AG04449 (cell line): ENCODE data around the gene TMTC2.

ENCODE experiments used
- CTCF ChIA-PET: fragments of 350-600 bp; formaldehyde crosslinking; extraction: SDS; loops from one replicate; lab custom pipeline; 2021; ENCODE audit warnings: antibody characterized with exemption; lab: Yijun Ruan, JAX
- POLR2A ChIA-PET: fragments of 400-600, 350-600 bp; formaldehyde crosslinking; extraction: SDS; loops from one replicate; lab custom pipeline; 2020; ENCODE audit warnings: antibody characterized with exemption, inconsistent platforms; lab: Yijun Ruan, JAX
- DNase-seq: peaks from one replicate; pipeline ENCODE4 v3.0.0-alpha.2; 2010; ENCODE audit warnings: low read depth, low spot score
- H3K4me3 ChIP-seq: 2 replicates; pipeline ENCODE4 v1.5.1; 2011; ENCODE audit warnings: low read depth, mild to moderate bottlenecking, control low read depth, low read length
- TF ChIP-seq, protein P1 (sequence below): IDR thresholded peaks from one replicate; pipeline ENCODE4 v1.5.1; 2011; ENCODE audit warnings: mild to moderate bottlenecking, moderate library complexity, low read length, control low read depth, inconsistent platforms; ENCODE audit not compliant: insufficient read depth; ENCODE audit errors: missing control alignments

Gene TMTC2

GRCh38 chr12:82857276-82857675, 170.6 kb downstream of the TMTC2 start:
- no peak for DNase-seq
- TF ChIP-seq, protein P1, sequence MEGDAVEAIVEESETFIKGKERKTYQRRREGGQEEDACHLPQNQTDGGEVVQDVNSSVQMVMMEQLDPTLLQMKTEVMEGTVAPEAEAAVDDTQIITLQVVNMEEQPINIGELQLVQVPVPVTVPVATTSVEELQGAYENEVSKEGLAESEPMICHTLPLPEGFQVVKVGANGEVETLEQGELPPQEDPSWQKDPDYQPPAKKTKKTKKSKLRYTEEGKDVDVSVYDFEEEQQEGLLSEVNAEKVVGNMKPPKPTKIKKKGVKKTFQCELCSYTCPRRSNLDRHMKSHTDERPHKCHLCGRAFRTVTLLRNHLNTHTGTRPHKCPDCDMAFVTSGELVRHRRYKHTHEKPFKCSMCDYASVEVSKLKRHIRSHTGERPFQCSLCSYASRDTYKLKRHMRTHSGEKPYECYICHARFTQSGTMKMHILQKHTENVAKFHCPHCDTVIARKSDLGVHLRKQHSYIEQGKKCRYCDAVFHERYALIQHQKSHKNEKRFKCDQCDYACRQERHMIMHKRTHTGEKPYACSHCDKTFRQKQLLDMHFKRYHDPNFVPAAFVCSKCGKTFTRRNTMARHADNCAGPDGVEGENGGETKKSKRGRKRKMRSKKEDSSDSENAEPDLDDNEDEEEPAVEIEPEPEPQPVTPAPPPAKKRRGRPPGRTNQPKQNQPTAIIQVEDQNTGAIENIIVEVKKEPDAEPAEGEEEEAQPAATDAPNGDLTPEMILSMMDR = no peak
- POLR2A ChIA-PET = no interaction called here
- H3K4me3 ChIP-seq = no peak overlapping the region
- CTCF ChIA-PET = no interaction called here

- POLR2A ChIA-PET = no interaction called here
- CTCF ChIA-PET = no interaction called here
Observed at GRCh38 chr12:82857911-82858533, 171.3 kb downstream of the TMTC2 start.

DNA sequence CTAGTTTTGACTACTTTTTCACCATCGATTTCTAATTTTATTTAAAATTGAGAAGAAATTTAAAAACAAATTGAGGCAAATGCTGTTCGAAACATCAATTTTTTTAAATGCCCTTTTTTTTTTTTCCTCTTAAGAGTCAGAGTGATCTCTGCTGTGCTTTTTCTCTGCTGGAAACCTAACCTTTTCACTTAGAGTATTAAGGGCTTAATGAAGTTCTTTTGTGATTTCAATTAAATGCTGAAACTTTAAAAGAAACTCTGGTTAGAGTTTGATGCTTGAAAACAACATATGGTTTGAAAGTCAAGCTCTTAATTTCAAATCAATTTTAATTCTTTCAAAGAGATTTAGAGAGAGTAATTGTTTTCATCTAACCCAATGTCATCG, 171.8 kb downstream of the TMTC2 start:
- CTCF ChIA-PET = no interaction called here
- POLR2A ChIA-PET = no interaction called here
- no peak overlapping the region for H3K4me3 ChIP-seq
- DNase-seq = no peak
- TF ChIP-seq, protein P1 = no peak

More at GRCh38 chr12:82857911-82858533, 171.3 kb downstream of the TMTC2 start:
- TF ChIP-seq, protein P1 = no peak
- H3K4me3 ChIP-seq = no peak overlapping the region
- DNase-seq = no peak

DNA sequence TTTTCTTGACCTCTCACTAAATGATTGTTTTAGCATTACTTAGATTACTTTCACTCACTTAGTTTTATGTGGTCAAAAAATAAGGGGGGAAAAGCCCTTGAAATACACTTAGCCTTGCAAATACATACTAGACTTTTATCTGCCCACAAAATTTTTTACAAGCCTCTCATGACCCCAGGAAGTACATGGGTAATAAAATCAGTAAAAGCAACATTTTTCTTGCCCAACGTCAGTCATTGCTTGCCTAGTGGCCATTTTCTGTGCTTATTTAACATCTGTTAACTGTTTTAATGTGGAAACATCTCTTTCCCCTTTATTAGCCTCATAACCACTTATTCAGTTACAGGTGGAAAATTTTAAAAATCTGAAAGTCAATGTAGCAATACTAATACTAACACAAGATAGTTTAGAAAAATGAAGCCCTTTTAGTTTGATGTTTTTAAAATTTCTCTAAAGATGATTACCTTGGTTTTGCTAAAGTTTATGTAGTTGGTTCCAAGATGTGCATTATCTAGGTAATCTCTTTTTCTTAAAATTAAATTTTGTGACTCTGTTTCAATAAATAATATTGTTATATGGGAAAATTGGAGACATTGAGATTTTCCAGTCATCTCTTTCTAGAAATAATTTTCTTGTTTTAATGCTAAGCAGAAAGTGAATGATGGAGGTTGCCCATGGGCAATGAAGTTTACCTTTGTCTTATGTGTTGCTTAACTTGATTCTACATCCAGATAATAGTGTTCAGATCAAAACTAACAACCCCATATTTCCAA, 175.5 kb downstream of the TMTC2 start:
- DNase-seq = no peak
- no peak overlapping the region for H3K4me3 ChIP-seq
- TF ChIP-seq, protein P1 = no peak
- CTCF ChIA-PET = no interaction called here
- POLR2A ChIA-PET = no interaction called here

GRCh38 chr12:82862876-82863649, 176.4 kb downstream of the TMTC2 start:
- ChIA-PET CTCF (no interaction called here), POLR2A (no interaction called here)

More at GRCh38 chr12:82862876-82863649, 176.4 kb downstream of the TMTC2 start:
- no peak for DNase-seq
- H3K4me3 ChIP-seq = no peak overlapping the region
- TF ChIP-seq, protein P1 = no peak
